ENCODE results near the gene DDIT4L.
"Not testable (repeated sequence)": the region's sequence is repeated elsewhere in the genome, so short reads cannot be mapped to it uniquely, and the experiment has no call there.

The DDIT4L gene

DNA sequence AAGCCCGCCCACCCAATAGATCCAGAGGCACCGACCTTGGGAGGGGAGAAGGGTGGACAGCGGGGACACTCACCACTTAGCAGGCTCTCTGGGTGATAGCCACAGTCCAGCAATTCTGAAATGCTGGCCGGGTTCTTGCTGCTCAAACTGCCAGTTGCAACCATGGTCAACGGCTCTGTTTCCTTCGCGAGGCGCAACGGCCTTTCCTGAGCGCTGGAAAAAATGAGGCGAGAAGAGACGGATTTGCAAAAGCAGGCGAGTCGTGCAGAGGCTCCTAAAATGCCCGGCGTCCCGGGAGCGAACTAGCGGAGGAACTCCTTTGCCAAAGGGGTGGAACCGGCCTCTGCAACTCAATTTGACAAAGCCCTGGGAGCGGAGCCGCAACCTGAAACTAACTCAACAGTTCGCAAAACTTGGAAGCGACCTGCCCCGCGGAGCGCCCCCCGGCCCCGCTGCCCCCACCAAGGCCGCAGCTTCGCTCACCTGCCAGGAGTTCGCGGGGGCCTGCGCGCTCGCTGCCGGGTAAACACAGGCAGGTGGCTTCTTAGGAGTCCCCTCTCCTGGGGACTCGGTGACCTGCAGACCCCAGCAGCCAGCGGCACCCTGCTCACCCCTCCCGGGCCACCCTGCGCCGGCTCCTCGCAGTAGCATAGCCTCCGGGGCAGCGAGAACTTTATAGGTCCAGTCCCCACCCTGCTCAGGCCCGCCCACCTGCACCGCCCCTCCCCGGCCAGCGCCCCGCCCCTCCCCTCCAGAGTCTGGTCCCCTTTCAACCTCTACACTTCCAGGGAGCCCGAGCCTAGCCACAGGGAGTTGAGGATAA is at the start of gene DDIT4L:
DDIT4L (minus strand) TSS at position 649 of the 823 bp plus-strand sequence; CDS start at position 164, 485 bp downstream.
- no peak for DNase-seq (ENCODE audit: low read depth in 2 of 2)

GRCh38 chr4:100240008-100240407 is 49.7 kb upstream of the DDIT4L start:
- no peak for DNase-seq (ENCODE audit: low read depth in 2 of 2)

DNA sequence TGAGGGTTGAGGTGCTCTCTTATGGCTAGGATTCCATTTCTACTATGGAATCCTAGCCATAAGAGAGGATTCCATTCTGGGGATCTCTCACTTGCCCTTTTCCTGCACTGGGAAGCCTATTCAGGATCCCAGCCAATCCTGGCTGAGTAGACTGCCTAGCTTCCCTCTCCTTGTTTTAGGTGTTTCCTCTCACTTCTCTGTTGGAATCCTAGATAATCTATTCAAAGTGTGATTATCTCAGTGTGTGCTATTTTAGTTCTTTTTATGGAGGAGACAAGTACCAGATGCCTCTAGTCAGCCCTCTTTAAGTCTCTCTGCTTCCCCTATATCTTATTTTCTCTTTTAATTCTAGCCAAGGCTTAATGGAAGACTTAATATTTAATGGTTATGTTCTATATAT is 34.5 kb upstream of the DDIT4L start:
- no peak for DNase-seq (ENCODE audit: low read depth in 2 of 2)

- DNase-seq (ENCODE audit: low read depth in 2 of 2) = no peak
Measured at GRCh38 chr4:100224160-100224559, 33.9 kb upstream of the DDIT4L start.

DNA sequence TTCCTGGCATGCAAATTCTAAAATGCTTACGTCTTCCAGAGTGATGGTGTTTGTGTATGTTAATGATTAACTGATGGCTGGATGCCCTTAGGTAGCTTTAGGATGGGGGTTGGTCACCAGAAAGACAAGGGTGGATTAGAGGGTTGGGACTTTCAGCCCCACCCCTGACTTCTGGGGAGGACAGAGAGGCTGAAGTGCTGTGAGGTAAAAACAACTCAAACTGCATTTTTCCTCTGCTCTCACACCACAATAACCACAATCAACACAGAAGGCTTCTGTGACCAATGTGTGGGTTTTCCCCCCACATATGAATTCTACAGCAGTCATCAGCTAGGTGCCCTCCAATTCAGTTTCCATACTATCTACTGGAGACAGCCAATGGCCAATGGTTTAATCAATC is 18.7 kb upstream of the DDIT4L start:
- DNase-seq (ENCODE audit: low read depth in 2 of 2) = no peak

DNA sequence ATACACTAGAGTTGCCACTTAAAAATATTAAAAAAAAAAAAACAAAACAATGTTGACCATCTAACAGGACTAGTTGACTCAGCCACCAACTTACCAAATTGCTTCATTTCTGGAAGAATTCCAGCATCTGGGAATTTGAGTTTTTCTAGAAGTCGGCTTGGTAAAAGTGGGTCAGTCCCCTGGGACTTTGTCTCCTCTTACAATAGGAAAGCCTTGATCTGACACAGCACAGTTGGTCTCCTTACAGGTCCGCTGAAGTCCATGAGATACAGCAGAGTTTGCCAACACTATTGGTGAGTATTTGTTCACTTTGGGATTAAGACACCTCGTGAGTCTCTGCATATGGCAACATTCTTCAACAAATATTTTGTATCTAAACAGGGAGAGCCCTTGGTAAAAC is 18.2 kb upstream of the DDIT4L start:
- DNase-seq (ENCODE audit: low read depth in 2 of 2) = no peak

DNA sequence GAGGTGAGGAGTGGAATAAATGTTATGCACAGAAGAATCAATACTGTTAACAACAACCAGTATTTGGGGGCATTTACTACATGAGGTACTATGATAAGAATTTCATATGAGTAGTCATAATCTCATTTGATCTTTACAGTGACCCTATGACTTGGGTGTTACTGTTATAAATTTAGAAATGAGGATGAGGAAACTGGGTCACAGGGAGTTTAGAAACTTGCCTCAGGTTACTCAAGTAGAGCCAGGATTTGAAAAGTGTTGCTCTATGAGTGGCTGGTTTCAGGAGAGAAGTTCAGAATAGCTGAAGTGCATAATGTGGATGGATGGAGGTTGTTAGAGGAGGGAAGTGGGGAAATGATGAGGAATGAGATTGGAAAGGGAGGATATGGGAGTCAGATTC is 16.6 kb upstream of the DDIT4L start:
- no peak for DNase-seq (ENCODE audit: low read depth in 2 of 2)

DNA sequence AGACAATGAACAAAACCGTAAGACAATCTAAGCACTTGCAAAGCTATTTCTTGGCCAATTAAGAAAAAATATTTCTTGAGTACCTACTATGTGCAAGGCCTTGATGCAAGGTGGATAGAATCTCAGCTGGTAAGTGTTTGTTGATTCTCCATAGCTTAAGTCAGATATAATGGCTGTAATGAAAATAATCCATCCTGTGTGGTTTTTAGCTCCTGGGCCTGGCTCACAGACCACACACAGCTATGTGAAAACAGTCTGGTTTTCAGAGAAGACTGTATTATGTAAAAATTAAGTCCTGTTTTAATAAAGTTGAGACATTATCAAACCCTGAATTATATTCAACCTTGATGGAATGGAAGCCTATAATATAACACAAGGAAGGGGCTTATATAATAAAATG is 7.8 kb upstream of the DDIT4L start:
- DNase-seq (ENCODE audit: low read depth in 2 of 2) = no peak

- not testable (repeated sequence) for DNase-seq (ENCODE audit: low read depth in 2 of 2)
Measured at GRCh38 chr4:100196388-100197071, 6.3 kb upstream of the DDIT4L start.

- DNase-seq (ENCODE audit: low read depth in 2 of 2) = no peak
Measured at GRCh38 chr4:100190643-100191600, 654 bp upstream of the DDIT4L start.

GRCh38 chr4:100188829-100189228 is 1.4 kb downstream of the DDIT4L start:
- DNase-seq (ENCODE audit: low read depth in 2 of 2) = no peak

GRCh38 chr4:100187781-100188180 is 2.5 kb downstream of the DDIT4L start:
- DNase-seq (ENCODE audit: low read depth in 2 of 2) = no peak

DNA sequence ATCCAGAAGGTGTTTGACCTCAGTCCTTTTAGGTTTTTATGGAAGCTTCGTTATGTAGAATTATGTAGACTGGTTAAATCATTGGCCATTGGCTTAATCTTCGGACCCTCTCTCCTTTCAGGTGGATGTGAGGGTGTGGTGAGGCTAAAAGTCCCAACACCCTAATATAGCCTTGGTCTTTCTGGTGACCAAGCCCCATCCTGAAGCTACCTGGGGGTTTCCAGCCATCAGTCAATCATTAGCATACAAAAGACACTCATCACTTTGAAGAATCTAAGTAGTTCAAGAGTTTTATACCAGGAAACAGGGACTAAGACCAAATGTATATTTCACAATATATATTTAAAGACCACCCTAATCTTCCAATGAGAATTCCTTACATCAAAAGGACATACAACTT is 5.5 kb downstream of the DDIT4L start:
- no peak for DNase-seq (ENCODE audit: low read depth in 2 of 2)

DNA sequence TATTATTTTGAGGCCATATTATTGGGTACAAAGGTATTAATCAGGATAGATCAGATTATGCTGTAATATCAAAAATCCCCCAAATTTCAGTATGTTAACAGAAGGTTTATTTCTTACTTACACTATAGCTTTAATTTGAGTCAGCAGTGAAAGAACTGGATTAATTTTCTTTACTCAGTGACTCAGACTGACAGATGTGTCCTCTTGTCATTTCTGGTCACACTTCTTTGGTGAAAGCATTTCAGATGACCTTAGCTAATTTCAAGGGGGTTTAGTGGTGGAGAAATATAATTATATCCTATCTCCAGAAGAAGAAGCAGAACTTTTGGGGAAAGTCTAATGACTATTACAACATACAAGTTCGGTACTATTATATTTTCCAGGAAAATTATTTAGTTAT is 12.4 kb downstream of the DDIT4L start:
- no peak for DNase-seq (ENCODE audit: low read depth in 2 of 2)

- DNase-seq (ENCODE audit: low read depth in 2 of 2) = no peak
Measured at GRCh38 chr4:100177126-100177525, 13.1 kb downstream of the DDIT4L start.

DNA sequence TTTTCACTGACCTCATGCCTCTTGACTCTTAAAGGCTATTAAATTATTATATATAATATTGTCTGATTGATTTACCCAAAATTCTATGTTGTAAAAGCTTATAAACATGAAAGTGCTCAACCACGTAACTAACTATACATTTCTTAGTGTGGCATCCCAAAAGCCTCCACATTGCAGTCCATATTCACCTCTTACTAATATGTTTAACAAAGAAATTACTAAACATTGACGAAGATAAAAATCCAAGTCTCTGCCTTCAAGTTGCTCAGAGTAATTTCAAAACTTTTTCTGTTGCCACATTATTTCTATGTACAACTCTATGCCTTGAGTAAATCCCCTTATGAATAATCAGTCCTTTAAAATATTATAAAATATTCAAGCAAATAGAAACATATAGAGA is 14.4 kb downstream of the DDIT4L start:
- DNase-seq (ENCODE audit: low read depth in 2 of 2) = no peak

DNA sequence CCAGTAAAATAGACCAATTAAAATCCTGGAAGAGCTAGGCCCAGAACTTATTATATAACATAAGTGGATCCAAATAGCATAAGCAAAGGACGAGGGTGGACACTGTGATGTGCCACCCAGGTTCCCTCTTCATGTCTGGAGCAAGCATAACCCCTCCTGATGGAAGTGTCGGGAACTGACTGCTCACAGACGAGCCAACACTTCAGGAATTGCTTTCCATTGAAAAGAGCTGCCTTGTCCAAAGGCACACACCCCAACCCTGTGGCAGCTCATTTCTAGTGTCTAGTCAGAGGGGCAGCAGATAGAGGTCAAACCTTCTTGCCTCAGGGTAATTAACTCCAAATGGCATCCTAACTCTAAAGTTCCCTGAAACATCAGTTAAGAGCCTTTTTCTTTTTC is 15.3 kb downstream of the DDIT4L start:
- no peak for DNase-seq (ENCODE audit: low read depth in 2 of 2)

- no peak for DNase-seq (ENCODE audit: low read depth in 2 of 2)
Measured at GRCh38 chr4:100170986-100171385, 19.3 kb downstream of the DDIT4L start.

DNA sequence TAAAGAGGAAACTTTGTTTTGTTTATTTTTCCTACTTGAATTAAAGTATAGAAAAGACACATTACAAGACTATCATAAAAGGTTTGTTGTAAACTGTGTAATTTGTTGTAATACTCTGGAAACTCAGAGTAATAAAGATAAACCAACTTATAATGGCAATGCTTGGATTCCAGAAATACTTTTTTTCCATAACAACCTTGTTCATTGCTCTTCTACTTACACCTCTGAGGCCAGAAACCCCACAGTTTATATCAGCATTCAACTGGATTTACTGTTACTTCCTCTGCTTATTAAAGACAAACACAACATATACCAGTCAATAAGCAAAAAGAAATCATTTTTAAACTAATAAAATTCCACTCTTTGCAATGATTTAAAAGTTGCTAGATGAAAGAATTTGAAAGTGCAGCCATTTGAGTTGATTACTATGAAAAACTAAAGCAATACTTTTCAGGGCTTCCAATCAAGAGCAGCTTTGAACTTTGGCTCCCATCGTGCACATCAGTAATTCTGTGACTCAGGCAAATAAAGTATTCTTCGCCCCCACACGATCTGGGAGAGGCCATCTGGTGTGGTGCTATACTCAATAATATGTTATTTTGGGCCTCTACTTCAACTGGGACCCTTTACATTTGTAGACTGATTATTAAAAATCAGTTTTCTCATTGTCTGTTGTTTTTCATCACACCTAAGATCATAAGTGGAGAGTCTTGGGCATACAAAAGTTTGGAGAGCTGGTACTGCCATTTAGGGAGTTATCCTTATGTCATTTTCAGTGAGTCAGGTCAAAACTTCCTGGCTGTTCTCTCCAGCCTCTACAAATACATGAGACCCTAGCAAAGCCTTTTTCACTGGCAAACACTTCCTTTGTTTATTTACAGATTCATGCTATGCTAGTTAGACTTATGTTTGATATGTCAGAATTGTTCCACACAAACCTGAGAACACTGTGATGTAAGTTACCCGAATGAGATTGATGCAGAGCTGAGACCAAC is 20.5 kb downstream of the DDIT4L start:
- DNase-seq (ENCODE audit: low read depth in 2 of 2) = no peak

DNA sequence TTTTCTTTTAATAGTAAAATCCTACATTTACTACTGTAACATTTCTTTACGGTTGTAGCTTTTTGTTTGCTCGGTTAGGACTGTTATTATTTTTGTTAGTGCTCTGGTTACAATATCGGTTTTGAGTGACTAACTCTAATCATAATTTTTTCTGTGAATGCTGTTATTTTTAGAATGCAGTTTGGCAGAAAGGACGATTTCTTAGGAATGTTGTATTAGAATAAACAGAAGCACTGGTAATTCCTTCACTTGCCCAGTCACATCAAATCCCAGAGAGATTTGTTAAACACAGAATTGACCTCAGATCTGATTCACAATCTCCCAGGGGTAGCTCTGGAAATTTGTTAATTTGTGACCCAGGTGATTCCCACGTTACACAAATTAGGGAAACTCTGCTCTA is 21.7 kb downstream of the DDIT4L start:
- DNase-seq (ENCODE audit: low read depth in 2 of 2) = no peak

Data from stimulated activated CD8-positive, alpha-beta memory T cell treated with anti-CD3 and anti-CD28 coated beads, Interleukin-15, amount 100 ng/mL, for 4 hours (primary cell).